CD4-positive, alpha-beta T cell treated with Interleukin-6 at 100 ng/mL for 8 hours (primary cell): Measurements from ENCODE around the gene FGD6.
"Not testable (repeated sequence)": the region's sequence is repeated elsewhere in the genome, so short reads cannot be mapped to it uniquely, and the experiment has no call there.

Source experiments
- DNase-seq: peaks from one replicate; pipeline ENCODE4 v3.0.0-alpha.2; 2020; ENCODE audit warnings: mixed read lengths, low spot score

Gene FGD6

GRCh38 chr12:95205016-95205624 is 12.1 kb downstream of the FGD6 start:
- DNase-seq: no peak

DNA sequence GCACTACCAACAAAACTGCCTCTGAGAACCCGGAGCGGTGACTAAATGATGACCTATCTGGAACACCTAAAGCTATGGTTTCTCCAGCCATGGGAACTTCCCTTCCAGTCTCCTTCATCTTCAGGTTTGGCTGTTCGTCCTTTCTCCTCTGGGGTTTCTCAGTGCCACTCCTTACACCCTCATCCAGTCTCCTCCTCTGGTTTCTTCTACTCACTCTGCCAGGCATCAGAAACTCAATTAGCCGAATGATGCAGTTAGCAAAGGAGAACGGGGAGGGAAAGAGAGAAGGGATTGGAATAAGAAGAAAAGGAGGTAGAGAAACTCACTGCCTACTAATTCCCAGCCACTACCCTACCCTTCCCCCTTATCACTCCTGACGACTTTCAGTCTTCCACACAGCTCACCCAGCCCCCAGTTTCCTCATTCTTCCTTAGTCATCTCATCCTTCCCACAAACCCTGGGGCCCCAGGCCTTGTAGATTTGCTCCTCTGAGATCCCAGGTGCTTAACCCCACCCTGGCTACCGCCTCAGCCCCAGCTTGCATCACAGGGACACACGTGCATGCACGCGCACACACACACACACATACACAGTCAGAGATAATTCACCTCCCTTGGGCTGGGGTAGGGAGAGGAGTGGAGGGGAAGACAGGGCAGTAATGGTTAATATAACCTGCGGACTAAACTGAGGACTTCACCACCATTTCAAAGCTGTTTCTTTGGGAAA is 13.0 kb downstream of the FGD6 start:
- no peak for DNase-seq

DNA sequence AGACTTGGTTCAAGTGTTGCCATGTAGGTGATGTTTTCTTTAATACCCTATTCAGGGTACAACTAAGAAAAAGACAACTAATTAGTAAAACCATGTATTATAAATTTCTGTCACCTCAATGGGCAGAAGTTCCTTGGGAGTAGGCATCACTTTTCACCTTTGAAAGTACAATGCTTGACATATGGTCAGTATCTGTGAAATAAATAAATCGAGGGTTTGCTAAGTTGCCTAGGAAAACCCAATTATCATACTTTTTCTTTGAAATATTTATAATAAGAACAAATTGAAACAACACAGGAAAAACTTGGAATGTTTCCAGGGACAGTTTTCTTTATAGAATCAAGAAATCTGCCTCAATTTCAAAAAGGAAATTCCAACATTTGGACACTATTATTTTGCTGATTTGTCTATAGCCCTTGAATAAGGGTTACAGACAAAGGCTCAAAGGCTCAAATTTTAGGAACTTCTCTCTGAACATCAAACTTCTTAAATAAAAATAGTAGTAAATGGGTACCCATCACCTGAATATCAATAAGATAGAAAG is 13.7 kb downstream of the FGD6 start:
- no peak for DNase-seq

DNA sequence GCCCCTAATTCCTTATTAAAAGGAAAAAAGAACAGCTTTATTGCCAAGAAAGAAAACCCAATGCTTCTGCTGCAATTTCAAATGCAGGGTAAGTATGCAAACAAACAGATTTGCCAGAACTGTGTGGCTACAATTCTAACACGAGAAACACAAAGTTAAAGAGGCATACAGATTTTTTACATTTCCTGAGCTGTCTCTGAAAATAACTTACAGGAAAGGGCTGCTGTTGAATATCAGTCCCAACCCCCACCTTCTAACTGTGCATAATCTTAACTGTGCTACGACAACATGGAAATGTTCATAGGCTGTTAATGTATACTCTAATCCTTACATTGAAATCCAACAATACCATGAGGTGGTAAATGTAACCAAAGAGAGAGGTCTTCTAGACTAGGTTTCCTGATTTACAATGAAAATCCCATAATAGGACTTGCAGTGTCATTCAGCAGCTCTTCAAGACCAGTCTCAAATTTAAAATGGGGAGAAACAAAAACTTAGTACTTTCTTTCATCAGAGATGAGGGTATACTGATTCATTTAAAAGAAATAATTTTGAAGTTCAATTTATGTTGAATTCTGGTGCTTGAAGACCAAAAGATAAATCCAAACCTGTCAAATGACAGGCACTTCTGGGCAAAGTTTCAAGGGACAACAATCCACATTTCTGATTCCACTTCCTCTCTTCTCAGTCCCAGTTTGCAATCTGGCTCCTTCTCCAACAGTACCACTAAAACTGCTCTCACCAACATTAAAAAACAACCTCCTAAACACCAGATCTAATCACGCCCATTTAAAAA is 14.4 kb downstream of the FGD6 start:
- DNase-seq: no peak

- DNase-seq: no peak
These were observed 16.1 kb downstream of the FGD6 start for GRCh38 chr12:95201056-95201670.

DNA sequence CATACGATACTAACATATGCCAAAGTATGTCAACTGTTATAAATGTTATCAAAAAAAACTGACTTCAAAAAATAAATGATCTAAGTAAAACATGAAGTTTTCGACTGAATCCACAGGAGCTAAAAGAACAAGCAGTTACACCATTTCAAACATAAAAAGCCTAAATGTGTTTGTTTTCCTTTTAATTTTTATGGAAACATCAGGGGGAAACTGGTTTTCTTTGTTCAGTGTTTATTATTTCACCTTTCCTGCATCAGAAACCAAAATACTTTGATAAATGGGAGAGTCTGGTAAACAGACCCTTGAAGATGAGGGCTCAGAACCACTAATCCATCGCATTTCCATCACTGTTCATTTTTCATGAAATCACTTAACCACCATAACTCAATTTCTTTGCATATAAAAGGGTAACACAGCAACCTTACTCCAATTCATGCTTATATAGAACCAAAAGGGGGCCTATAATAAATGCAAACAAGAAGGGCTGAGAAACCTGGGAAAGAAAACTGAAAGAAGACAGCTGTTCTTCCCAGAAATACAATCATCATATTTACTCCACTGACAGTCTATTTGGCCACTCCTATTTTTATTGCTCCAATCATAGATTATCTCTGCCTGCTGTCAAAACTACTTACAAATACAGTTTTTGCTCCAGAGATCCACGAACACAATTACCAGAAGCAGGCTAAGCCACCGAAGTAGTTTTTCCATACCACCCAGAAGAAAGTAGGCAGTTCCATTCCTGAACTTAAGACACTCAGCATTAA is 17.0 kb downstream of the FGD6 start:
- DNase-seq: no peak

DNA sequence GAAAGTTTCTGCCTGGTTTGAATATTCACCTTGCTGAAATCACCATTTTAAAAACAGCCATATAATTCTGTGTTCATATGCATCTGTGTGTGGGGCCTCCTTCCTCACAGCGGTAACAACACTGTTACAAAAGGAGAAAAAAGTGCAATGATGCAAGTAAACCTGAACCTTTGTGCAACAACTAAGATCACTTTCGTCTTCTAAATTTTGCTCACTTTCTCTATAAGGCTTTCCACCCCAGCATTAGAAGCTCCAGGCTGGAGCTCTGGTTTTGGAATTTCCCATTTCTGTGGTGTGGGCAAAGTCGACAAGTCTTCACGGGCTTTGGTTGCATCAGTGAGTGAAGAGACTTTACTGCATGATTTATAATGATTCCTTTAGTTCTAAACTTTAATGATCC is 18.4 kb downstream of the FGD6 start:
- DNase-seq: no peak

GRCh38 chr12:95197636-95198035 is 19.6 kb downstream of the FGD6 start:
- no peak for DNase-seq

DNA sequence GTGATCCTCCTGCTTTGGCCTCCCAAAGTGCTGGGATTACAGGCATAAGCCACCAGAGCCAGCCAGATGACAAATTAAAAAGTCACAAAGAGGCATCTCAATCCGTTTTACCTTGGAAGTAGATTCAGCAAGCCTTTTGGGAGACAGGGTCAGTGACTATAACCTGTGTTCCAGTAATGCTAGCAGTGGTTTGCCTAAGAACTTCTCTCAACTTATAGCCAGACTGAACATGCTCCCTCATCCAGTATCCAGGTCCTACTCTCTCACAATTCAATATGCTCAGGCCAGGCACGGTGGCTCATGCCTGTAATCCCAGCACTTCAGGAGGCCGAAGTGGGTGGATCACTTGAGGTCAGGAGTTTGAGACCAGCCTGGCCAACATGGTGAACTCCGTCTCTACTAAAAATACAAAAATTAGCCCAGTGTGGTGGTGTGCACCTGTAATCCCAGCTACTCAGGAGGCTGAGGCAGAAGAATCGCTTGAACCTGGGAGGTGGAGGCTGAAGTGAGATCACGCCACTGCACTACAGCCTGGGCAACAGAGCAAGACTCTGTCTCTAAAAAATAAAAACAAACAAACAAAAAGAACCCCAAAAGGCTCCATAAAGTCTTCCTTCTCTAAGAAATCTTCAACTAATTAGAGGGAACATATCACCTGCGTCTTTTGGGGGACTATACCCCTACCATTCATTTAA is 20.2 kb downstream of the FGD6 start:
- DNase-seq: not testable (repeated sequence)

GRCh38 chr12:95195122-95195521 is 22.1 kb downstream of the FGD6 start:
- DNase-seq: no peak

- DNase-seq: no peak
These were observed 24.1 kb downstream of the FGD6 start for GRCh38 chr12:95193139-95193538.

- DNase-seq: no peak
These were observed 25.0 kb downstream of the FGD6 start for GRCh38 chr12:95192271-95192670.

GRCh38 chr12:95191060-95191696 is 26.1 kb downstream of the FGD6 start:
- no peak for DNase-seq

DNA sequence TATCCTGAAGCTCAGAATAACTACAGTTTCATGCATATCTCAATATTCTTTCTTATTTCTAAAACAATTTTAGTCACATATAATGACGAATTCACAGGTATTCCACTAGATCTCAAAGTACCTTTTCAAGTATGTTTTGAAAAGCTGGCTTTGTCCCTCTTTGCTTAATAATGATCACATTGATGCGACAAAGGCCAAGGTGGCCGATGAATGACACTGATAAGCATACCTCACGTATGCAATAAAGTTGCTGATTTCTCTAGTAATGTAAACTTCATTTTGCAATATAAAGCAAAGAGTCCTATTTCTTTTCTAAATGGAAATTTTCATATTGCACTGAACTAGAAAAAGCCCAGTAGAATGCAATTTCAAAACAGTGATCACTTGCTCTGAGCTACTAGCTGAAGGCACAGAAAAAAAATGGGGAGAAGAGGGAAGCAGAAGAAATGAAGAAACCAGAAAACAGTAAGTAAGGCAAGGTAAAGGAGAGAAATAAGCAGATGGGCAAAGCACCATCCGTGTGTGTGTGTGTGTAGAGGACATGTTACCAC is 29.3 kb downstream of the FGD6 start:
- no peak for DNase-seq

GRCh38 chr12:95185854-95186253 is 31.4 kb downstream of the FGD6 start:
- DNase-seq: no peak

GRCh38 chr12:95185072-95185471 is 32.2 kb downstream of the FGD6 start:
- no peak for DNase-seq

- no peak for DNase-seq
These were observed 33.1 kb downstream of the FGD6 start for GRCh38 chr12:95184121-95184520.

DNA sequence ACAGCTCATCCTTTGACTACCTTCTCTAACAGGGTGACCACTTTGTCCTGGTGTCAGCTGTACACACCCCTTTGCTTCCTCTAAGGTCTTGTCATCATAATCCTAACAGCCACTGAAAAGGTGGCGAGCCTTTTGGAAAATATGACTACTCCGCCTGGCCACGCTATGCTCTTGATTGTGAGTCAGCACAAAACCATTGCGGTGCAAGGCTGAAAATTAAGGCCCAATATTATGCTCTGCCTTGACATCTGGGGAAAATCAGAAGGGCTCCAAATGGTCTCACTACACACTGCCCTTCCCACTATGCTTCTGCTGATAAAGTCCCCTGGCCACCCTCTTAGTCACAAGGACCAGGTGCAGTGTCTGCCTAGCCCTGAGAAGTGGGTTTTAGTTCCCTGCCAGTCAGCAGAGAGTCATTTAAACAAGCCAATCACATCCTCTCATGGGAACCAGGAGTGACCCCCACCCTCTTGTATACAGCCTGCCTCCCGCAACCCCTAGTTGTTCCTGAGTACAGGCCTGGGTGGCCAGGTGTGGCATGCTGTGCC is 34.3 kb downstream of the FGD6 start:
- DNase-seq: no peak

GRCh38 chr12:95181103-95181502 is 36.2 kb downstream of the FGD6 start:
- DNase-seq: no peak

- DNase-seq: no peak
These were observed 38.3 kb downstream of the FGD6 start for GRCh38 chr12:95179011-95179410.
